HUES64 (cell line): Measurements from ENCODE around the gene IQCE.
A peak's percentile ranks its signal among the peaks of the same experiment; 100 is the strongest.

ENCODE experiments used
- H3K27ac ChIP-seq: 2 replicates; pipeline ENCODE4 v1.7.0; 2013; ENCODE audit warnings: low read depth, low read length, inconsistent platforms
- H3K27me3 ChIP-seq: 2 replicates; pipeline ENCODE4 v1.6.1; 2013; ENCODE audit warnings: mild to moderate bottlenecking, low read length; ENCODE audit not compliant: insufficient read depth
- H3K36me3 ChIP-seq: 2 replicates; pipeline ENCODE4 v1.6.1; 2013; ENCODE audit warnings: mild to moderate bottlenecking, low read length; ENCODE audit not compliant: insufficient read depth
- H3K4me1 ChIP-seq: 2 replicates; pipeline ENCODE4 v1.6.1; 2013; ENCODE audit warnings: mild to moderate bottlenecking, low read length, moderate library complexity; ENCODE audit not compliant: insufficient read depth
- H3K4me3 ChIP-seq: 2 replicates; pipeline ENCODE4 v1.5.1; 2013; ENCODE audit warnings: mild to moderate bottlenecking, low read length, moderate library complexity
- H3K9ac ChIP-seq: 2 replicates; pipeline ENCODE4 v1.6.1; 2013; ENCODE audit warnings: mild to moderate bottlenecking, low read depth, low read length
- H3K9me3 ChIP-seq: 2 replicates; pipeline ENCODE4 v1.6.1; 2013; ENCODE audit warnings: low read depth, low read length; ENCODE audit not compliant: insufficient read depth
- WGBS: fragments of 150-250, 120-280 bp; methylation state at CpG from one replicate; pipeline ENCODE4 v1.1.7; 2013; ENCODE audit warnings: missing lambda C conversion rate; 5-methylcytosine and 5-hydroxymethylcytosine counted together

IQCE gene

DNA sequence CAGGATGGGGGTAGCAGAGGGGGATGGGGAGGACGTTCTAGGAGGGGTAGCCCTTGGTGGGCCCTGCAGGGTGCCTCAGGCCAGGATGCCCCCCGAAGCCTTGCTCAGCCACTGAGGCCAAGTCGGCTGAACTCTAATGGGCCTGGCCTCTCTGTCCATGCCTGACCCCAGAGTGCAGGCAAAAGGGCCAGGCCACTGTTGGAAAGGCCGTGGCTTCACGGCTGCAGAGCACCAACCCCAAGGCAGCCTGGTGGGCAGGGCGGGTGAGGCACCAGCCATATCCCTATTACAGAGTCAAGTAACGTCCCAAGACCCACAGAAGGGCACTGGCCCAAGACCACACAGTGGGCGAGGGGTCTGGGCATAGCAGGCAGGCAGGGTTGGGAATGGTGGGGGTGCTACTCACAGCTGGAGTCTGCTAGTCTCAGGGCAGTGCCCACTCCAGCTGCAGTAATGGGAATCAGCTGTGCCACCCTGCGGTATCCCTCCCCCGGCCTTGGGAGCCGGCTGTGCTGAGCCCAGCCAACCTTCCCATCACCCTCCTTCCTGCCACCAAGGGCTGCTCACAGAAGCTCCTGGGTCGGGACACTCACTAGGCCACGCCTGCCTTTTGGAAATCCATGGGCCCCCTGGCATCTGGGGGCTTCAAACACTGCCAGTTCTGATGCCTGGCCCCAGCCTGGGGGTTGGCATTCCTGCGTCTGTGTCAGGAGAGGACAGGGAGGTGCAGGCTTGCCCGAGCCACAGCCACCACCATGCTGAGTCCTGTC lies 43.2 kb upstream of the IQCE start:
- Histone ChIP-seq H3K4me3 (no peak overlapping the region), H3K4me1 (peaks cover 19% of the 10 kb centered on the region), H3K27ac (no peak overlapping the region), H3K9me3 (no peaks in the 10 kb centered on the region), H3K9ac (no peak overlapping the region), H3K36me3 (no peaks in the 10 kb centered on the region), H3K27me3 (peaks cover 22% of the 10 kb centered on the region)
- WGBS: 90% methylated on average over 15 of the region's 15 CpGs

DNA sequence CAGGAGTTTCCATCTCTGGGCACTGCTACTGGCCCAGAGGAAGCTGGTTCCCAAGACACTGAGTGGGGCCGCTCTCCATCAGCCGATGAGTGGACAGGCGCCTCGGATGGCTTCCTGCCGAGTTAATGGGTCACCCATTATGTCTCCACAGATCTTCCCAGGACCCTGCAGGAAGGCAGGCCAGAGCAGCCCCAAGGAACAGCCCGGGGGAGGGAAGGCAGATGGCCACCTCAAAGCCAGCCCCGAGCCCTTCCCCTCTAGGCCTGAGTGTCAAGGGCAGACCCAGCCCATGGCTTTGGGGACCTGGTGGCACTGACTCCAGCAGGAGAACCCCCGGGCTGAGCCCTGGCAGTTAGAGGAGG lies 42.6 kb upstream of the IQCE start:
- Histone ChIP-seq H3K9ac (no peak overlapping the region), H3K36me3 (no peaks in the 10 kb centered on the region), H3K4me3 (no peak overlapping the region), H3K9me3 (no peaks in the 10 kb centered on the region), H3K27me3 (peaks cover 26% of the 10 kb centered on the region), H3K4me1 (peaks cover 19% of the 10 kb centered on the region), H3K27ac (no peak overlapping the region)
- WGBS: 78% methylated on average over 8 of the region's 8 CpGs

DNA sequence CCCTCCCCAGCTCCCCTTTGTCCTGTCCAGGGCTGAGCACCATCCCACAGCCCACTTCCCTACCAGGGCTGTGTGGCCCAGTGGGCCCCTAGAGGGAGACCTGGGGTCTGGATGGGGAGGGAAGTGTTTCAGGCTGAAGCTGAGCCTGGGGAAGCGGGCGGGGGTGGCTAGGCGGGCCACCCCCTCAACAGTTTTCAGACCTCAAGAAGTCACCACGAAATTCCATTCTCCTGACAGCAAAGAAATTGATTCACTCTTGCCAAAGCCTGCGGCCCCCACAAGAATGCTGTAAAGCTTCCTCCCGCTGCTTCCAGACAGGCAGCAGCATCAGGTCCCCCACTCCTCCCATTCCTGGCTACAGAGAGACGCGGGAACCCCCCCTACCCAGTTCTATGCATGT lies 41.8 kb upstream of the IQCE start:
- WGBS: 41% methylated on average over 8 of the region's 8 CpGs

GRCh38 chr7:2517678-2518507 lies 40.9 kb upstream of the IQCE start:
- Histone ChIP-seq H3K36me3 (no peaks in the 10 kb centered on the region), H3K9me3 (no peaks in the 10 kb centered on the region), H3K27me3 (peaks cover 33% of the 10 kb centered on the region), H3K4me3 (peak overlapping the region; percentile 58), H3K4me1 (peaks cover 33% of the 10 kb centered on the region), H3K9ac (no peak overlapping the region), H3K27ac (no peak overlapping the region)
- WGBS: 42% methylated on average over 18 of the region's 18 CpGs

More for the DNA sequence above, 41.8 kb upstream of the IQCE start:
- Histone ChIP-seq H3K9ac (no peak overlapping the region), H3K4me3 (no peak overlapping the region), H3K36me3 (no peaks in the 10 kb centered on the region), H3K4me1 (peaks cover 25% of the 10 kb centered on the region), H3K9me3 (no peaks in the 10 kb centered on the region), H3K27me3 (peaks cover 33% of the 10 kb centered on the region), H3K27ac (no peak overlapping the region)

GRCh38 chr7:2518737-2519118 lies 40.1 kb upstream of the IQCE start:
- peak overlapping the region; percentile 29 for H3K9ac ChIP-seq
- H3K9me3 ChIP-seq: no peaks in the 10 kb centered on the region
- 3% methylated on average over 41 of the region's 41 CpGs for WGBS
- H3K27ac ChIP-seq: no peak overlapping the region; the same call in 1 of the 2 replicates
- peaks cover 41% of the 10 kb centered on the region for H3K4me1 ChIP-seq
- H3K36me3 ChIP-seq: no peaks in the 10 kb centered on the region
- H3K4me3 ChIP-seq: peak overlapping the region; percentile 58
- peaks cover 33% of the 10 kb centered on the region for H3K27me3 ChIP-seq

GRCh38 chr7:2519119-2519930 lies 39.5 kb upstream of the IQCE start, which contains the start of gene LFNG:
TSS of gene LFNG (plus strand) at chr7:2519774. CDS start at chr7:2519862, 88 bp downstream.
- H3K4me1 ChIP-seq: peaks cover 46% of the 10 kb centered on the region

GRCh38 chr7:2520131-2520760 lies 38.5 kb upstream of the IQCE start:
- Histone ChIP-seq H3K9me3 (no peaks in the 10 kb centered on the region), H3K4me3 (peak overlapping the region; percentile 62), H3K27ac (no peak overlapping the region), H3K9ac (0 out of 2 replicates have a peak overlapping the region, but pooled peaks have one; percentile 26), H3K36me3 (0 out of 2 replicates have a peak, but pooled peaks cover under 1% of the 10 kb centered on the region), H3K27me3 (peaks cover 33% of the 10 kb centered on the region), H3K4me1 (peaks cover 54% of the 10 kb centered on the region)
- 3% methylated on average over 36 of the region's 37 CpGs for WGBS

More at GRCh38 chr7:2519119-2519930, 39.5 kb upstream of the IQCE start, which contains the start of gene LFNG:
- WGBS: under 1% methylated on average over 95 of the region's 95 CpGs
- peak within 1 kb of the TSS; percentile 29 for H3K9ac ChIP-seq
- peaks cover 33% of the 10 kb centered on the region for H3K27me3 ChIP-seq
- H3K9me3 ChIP-seq: no peaks in the 10 kb centered on the region
- H3K4me3 ChIP-seq: peak within 1 kb of the TSS; percentile 62
- peak within 1 kb of the TSS; percentile 14; the same call in 1 of the 2 replicates for H3K27ac ChIP-seq
- no peaks in the 10 kb centered on the region for H3K36me3 ChIP-seq

- H3K27ac ChIP-seq: no peak overlapping the region
- H3K27me3 ChIP-seq: peaks cover 33% of the 10 kb centered on the region
- H3K4me1 ChIP-seq: peaks cover 58% of the 10 kb centered on the region
- 22% methylated on average over 12 of the region's 12 CpGs for WGBS
- 0 out of 2 replicates have a peak overlapping the region, but pooled peaks have one; percentile 26 for H3K9ac ChIP-seq
- peak overlapping the region; percentile 62 for H3K4me3 ChIP-seq
- H3K36me3 ChIP-seq: peaks cover 7% of the 10 kb centered on the region
- H3K9me3 ChIP-seq: no peaks in the 10 kb centered on the region
These were observed 38.0 kb upstream of the IQCE start for GRCh38 chr7:2520761-2521290.

DNA sequence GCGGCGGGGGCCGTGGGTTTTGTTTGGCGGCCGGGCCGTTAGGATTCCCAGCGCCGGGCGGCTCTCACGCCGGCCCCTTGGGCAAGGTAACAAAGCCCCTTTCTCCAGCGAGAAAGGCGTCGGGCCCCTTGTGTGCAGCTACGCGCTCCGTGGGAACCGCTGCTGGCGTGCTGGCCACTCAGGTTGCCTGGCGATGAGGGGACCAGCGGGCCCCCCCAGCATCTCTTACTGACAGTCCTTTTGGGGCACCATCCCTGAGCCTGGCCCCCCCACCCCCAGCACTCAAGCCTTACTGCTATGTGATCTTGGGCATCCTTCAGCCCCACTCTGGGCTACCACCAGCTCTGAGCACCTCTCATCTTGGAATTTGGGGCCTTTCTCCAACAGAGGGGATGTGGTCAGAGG lies 37.4 kb upstream of the IQCE start:
- 22% methylated on average over 21 of the region's 21 CpGs for WGBS
- H3K9ac ChIP-seq: no peak overlapping the region
- H3K4me1 ChIP-seq: peaks cover 56% of the 10 kb centered on the region
- peaks cover 33% of the 10 kb centered on the region for H3K27me3 ChIP-seq
- no peaks in the 10 kb centered on the region for H3K9me3 ChIP-seq
- peaks cover 12% of the 10 kb centered on the region for H3K36me3 ChIP-seq
- peak overlapping the region; percentile 62 for H3K4me3 ChIP-seq
- H3K27ac ChIP-seq: no peak overlapping the region

DNA sequence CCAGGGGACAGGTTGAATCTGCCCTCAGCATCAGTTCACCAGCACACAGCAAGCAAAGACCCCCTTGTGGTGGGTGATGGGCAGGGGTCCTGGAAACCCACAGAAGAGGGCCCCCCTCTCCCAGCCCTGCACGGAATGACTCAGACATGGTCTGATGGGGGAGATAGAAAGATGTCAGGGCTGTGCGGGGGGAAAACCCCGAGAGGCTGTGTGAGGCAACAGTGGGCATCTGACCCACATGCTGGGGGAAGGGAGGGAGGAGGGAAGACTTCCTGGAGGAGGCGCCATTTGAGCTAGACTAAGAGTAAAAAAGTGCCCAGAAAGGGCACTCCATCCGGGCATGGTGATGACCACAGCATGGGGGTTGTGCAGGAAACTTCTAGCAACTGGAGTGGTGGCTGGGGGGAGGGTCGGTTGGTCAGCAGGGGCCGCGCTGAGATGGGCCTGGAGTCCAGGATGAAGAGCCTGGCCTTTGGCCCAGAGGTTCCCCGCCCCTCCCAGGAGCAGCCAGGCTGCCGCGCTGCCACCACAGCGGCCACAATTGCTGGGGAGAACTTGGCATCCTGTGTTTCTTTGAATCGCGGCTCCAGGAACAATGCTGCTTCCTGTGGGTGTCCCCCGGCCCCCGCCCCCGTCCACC lies 36.7 kb upstream of the IQCE start:
- peaks cover 33% of the 10 kb centered on the region for H3K27me3 ChIP-seq
- H3K4me3 ChIP-seq: peak overlapping the region; percentile 62; the same call in 1 of the 2 replicates
- peaks cover 19% of the 10 kb centered on the region for H3K36me3 ChIP-seq
- H3K9me3 ChIP-seq: no peaks in the 10 kb centered on the region
- 33% methylated on average over 17 of the region's 17 CpGs for WGBS
- peaks cover 49% of the 10 kb centered on the region for H3K4me1 ChIP-seq
- no peak overlapping the region for H3K27ac ChIP-seq
- no peak overlapping the region for H3K9ac ChIP-seq
